ENCODE data around the gene PALLD. TPM values are rescaled to one million over a fixed set of nuclear protein-coding genes. Genes with fewer than 3 reads are reported as not detected.

The PALLD gene
- polyA plus RNA-seq, 3 donors, result 6.1 to 11.8 (median 9.9) TPM

DNA sequence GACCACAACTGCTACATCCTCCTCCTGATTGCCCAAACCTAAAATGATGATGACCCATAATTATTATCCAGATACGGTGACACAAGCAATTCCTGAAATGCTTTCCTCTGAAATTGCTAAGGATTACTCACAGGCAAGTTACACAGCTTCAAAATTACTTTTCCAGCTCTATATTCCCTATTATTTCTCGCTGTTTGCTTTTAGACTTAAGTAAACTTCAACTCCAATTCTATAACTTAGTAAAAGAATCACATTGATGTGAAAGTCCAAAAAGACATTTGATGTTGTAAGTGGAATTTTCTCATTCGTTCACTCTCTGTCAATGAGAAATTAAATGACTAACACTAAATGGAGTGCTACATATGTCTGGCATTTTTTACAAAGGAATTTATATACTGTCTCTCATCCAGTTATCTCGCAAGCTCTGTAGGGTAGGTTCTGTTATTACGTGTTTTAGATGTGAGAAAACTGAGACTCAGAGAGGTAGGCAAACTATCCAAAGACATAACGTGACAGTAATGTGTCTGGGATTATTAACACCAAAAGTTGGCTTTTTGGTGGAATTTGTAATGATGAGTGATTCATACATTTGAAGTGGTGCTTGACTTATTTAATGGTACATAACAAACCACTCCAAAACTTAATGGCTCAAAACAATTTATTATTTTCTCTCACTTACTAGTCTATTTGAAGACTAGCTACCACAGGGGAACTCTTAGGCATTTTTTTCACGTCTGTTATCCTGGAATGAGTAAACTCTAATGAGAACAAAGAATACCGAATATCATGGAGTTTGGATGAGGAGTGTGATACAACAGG is 31.5 kb downstream of the PALLD start:
- H3K4me3 Mint-ChIP-seq, result no peak overlapping the region
- Histone ChIP-seq H3K27ac (ENCODE audit: low read depth in 1 of 2, low read length in 2 of 2) (no peak overlapping the region), H3K9me3 (replicated peaks in 1 of 2; ENCODE audit: control insufficient read depth in 1 of 2, insufficient read depth in 1 of 2, low read length in 2 of 2) (no peaks in the 10 kb centered on the region), H3K27me3 (ENCODE audit: control insufficient read depth in 2 of 2, insufficient read depth in 2 of 2, low read length in 2 of 2) (no peaks in the 10 kb centered on the region), H3K9ac (ENCODE audit: insufficient read depth, low read length, poor library complexity, severe bottlenecking) (no peak overlapping the region), H3K4me2 (replicated peaks; ENCODE audit: extremely low read depth, low read length, poor library complexity, severe bottlenecking) (no peak overlapping the region), H3K36me3 (replicated peaks in 1 of 2; ENCODE audit: control insufficient read depth in 1 of 2, insufficient read depth in 2 of 2, low read length in 2 of 2) (no peaks in the 10 kb centered on the region), H3K4me1 (ENCODE audit: control insufficient read depth in 1 of 2, insufficient read depth in 2 of 2, low read length in 2 of 2) (no peaks in the 10 kb centered on the region), H3K4me3 (replicated peaks in 1 of 3; ENCODE audit: low read depth in 2 of 3, low read length in 3 of 3) (no peak overlapping the region), H2AFZ (ENCODE audit: insufficient read depth, low read depth, low read length, poor library complexity, severe bottlenecking) (no peak overlapping the region), H3K79me2 (ENCODE audit: insufficient read depth, low read length) (no peaks in the 10 kb centered on the region), H4K20me1 (ENCODE audit: insufficient read depth, low read length) (no peaks in the 10 kb centered on the region)
- no peak for DNase-seq
- intact Hi-C loops (cut with micrococcal nuclease), result no loop called here
- TF ChIP-seq, protein P1, sequence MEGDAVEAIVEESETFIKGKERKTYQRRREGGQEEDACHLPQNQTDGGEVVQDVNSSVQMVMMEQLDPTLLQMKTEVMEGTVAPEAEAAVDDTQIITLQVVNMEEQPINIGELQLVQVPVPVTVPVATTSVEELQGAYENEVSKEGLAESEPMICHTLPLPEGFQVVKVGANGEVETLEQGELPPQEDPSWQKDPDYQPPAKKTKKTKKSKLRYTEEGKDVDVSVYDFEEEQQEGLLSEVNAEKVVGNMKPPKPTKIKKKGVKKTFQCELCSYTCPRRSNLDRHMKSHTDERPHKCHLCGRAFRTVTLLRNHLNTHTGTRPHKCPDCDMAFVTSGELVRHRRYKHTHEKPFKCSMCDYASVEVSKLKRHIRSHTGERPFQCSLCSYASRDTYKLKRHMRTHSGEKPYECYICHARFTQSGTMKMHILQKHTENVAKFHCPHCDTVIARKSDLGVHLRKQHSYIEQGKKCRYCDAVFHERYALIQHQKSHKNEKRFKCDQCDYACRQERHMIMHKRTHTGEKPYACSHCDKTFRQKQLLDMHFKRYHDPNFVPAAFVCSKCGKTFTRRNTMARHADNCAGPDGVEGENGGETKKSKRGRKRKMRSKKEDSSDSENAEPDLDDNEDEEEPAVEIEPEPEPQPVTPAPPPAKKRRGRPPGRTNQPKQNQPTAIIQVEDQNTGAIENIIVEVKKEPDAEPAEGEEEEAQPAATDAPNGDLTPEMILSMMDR (IDR thresholded peaks at IDR 0.05), result no peak
- no peak overlapping the region for H3K27ac Mint-ChIP-seq
- H3K9me3 Mint-ChIP-seq, result no peaks in the 10 kb centered on the region
- no peaks in the 10 kb centered on the region for H3K27me3 Mint-ChIP-seq (ENCODE audit: low read depth in 3 of 3)
- 100% methylated on average over 3 of the region's 8 CpGs for WGBS (ENCODE audit: insufficient coverage)
- H3K4me1 Mint-ChIP-seq, result peaks cover 2% of the 10 kb centered on the region
- no peaks in the 10 kb centered on the region for H3K36me3 Mint-ChIP-seq

DNA sequence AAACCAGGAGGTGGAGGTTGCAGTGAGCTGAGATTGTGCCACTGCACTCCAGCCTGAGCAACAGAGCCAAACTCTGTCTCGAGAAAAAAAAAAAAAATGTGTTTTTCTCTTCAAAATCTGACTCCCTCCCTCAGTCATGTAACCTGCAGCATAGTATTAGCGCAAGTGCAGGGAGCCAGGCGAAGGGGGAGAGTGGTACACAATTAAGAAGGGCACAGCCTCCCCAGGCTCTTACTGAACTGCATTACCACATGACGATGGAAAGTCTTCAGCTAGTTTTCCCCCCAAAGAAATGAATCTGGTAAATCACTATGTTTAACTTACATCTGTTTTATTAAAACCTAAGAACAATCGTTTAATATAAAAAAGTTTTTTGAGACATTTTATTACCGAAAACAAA is 32.4 kb downstream of the PALLD start:
- WGBS (ENCODE audit: insufficient coverage), result no CpG with 5 or more reads among the region's 6 CpGs
- no peak for DNase-seq
- no peaks in the 10 kb centered on the region for H3K36me3 ChIP-seq (replicated peaks in 1 of 2; ENCODE audit: control insufficient read depth in 1 of 2, insufficient read depth in 2 of 2, low read length in 2 of 2)

More for the DNA sequence above, 32.4 kb downstream of the PALLD start:
- H3K4me3 ChIP-seq (replicated peaks in 1 of 3; ENCODE audit: low read depth in 2 of 3, low read length in 3 of 3), result no peak overlapping the region
- Mint-ChIP-seq H3K36me3 (no peaks in the 10 kb centered on the region), H3K27ac (peak overlapping the region in 1 of 7 donors; percentile 32), H3K4me3 (no peak overlapping the region), H3K4me1 (peaks cover 2% of the 10 kb centered on the region), H3K9me3 (no peaks in the 10 kb centered on the region), H3K27me3 (ENCODE audit: low read depth in 3 of 3) (no peaks in the 10 kb centered on the region)
- intact Hi-C loops (cut with micrococcal nuclease), result no loop called here
- no peak overlapping the region for H3K4me2 ChIP-seq (replicated peaks; ENCODE audit: extremely low read depth, low read length, poor library complexity, severe bottlenecking)
- TF ChIP-seq, protein P1 (IDR thresholded peaks at IDR 0.05), result no peak
- no peak overlapping the region for H3K27ac ChIP-seq (ENCODE audit: low read depth in 1 of 2, low read length in 2 of 2)
- H3K79me2 ChIP-seq (ENCODE audit: insufficient read depth, low read length), result no peaks in the 10 kb centered on the region
- no peaks in the 10 kb centered on the region for H3K27me3 ChIP-seq (ENCODE audit: control insufficient read depth in 2 of 2, insufficient read depth in 2 of 2, low read length in 2 of 2)
- no peaks in the 10 kb centered on the region for H3K9me3 ChIP-seq (replicated peaks in 1 of 2; ENCODE audit: control insufficient read depth in 1 of 2, insufficient read depth in 1 of 2, low read length in 2 of 2)
- H4K20me1 ChIP-seq (ENCODE audit: insufficient read depth, low read length), result no peaks in the 10 kb centered on the region
- no peaks in the 10 kb centered on the region for H3K4me1 ChIP-seq (ENCODE audit: control insufficient read depth in 1 of 2, insufficient read depth in 2 of 2, low read length in 2 of 2)
- H2AFZ ChIP-seq (ENCODE audit: insufficient read depth, low read depth, low read length, poor library complexity, severe bottlenecking), result no peak overlapping the region
- H3K9ac ChIP-seq (ENCODE audit: insufficient read depth, low read length, poor library complexity, severe bottlenecking), result no peak overlapping the region

Measured in CD14-positive monocyte (primary cell).